GM12878 (cell line): ENCODE data around the gene DPYSL4. TPM values are rescaled to one million over a fixed set of nuclear protein-coding genes. Genes with fewer than 3 reads are reported as not detected.

Experiments
- ATAC-seq: fragments of 200-7000 bp; cut with Tn5 transposase; 3 replicates; pipeline ENCODE4 v1.9.1; 2020; ENCODE audit warnings: mild to moderate bottlenecking, moderate library complexity
- BruUV-seq: library from RNA; stranded (reverse); fragments of 400-500 nt; replicated peaks from 2 replicates; lab custom pipeline; 2021; lab: Mats Ljungman, UMichigan
- CTCF ChIA-PET: fragments of 300-600 bp; sonication (Branson Sonifier 250); formaldehyde crosslinking; extraction: SDS; loops from one replicate; lab custom pipeline; 2021; ENCODE audit warnings: inconsistent platforms; lab: Yijun Ruan, JAX
- POLR2A ChIA-PET: fragments of 350-600 bp; formaldehyde crosslinking; extraction: SDS; loops from one replicate; lab custom pipeline; 2021; ENCODE audit warnings: inconsistent platforms; lab: Charles Lee
- RAD21 ChIA-PET: fragments of 300-600 bp; sonication (Branson Sonifier 250); formaldehyde crosslinking; loops from one replicate; lab custom pipeline; 2023; ENCODE audit warnings: antibody characterized with exemption; ENCODE audit not compliant: unreplicated experiment; lab: Charles Lee
- SMC1A ChIA-PET: fragments of 300-600 bp; sonication (Branson Sonifier 250); formaldehyde crosslinking; loops from one replicate; lab custom pipeline; 2023; ENCODE audit not compliant: unreplicated experiment, uncharacterized antibody; lab: Charles Lee
- DNase-seq: peaks from one replicate; pipeline ENCODE4 v3.0.0-alpha.2; 2011; ENCODE audit warnings: low read depth, low spot score
- FAIRE-seq: peaks from 3 replicates; lab custom pipeline; 2011; peaks lifted over from hg19 to GRCh38; lab: Jason Lieb, UNC
- H2AFZ ChIP-seq: 2 replicates; pipeline ENCODE4 v1.6.0; 2011; ENCODE audit warnings: low read depth, low read length, control low read depth; ENCODE audit not compliant: control insufficient read depth
- H3K27ac ChIP-seq: 2 replicates; pipeline ENCODE4 v1.5.1; 2011; ENCODE audit warnings: control low read depth; ENCODE audit not compliant: control insufficient read depth, insufficient read depth
- H3K27me3 ChIP-seq, 2 experiments: replicated peaks in 1 of 2; 2 replicates each; pipeline versions ENCODE4 v1.6.0 to v1.6.1; 2011; ENCODE audit warnings: low read length in 1 of 2; ENCODE audit not compliant: control insufficient read depth in 2 of 2, insufficient read depth in 2 of 2
- H3K36me3 ChIP-seq, 2 experiments: 2 replicates each; pipeline ENCODE4 v1.5.1; 2011; ENCODE audit warnings: low read length in 1 of 2; ENCODE audit not compliant: control insufficient read depth in 2 of 2, insufficient read depth in 2 of 2
- H3K4me1 ChIP-seq: 2 replicates; pipeline ENCODE4 v1.6.1; 2011; ENCODE audit warnings: mild to moderate bottlenecking, low read length, moderate library complexity, mixed read lengths; ENCODE audit not compliant: control insufficient read depth, insufficient read depth
- H3K4me2 ChIP-seq: 2 replicates; pipeline ENCODE4 v1.6.0; 2011; ENCODE audit warnings: control low read depth; ENCODE audit not compliant: control insufficient read depth, insufficient read depth
- H3K4me3 ChIP-seq: fragments of 200-600 bp; sonication (generic); 2 replicates; pipeline ENCODE4 v1.5.1; 2016
- H3K79me2 ChIP-seq: 2 replicates; pipeline ENCODE4 v1.6.0; 2011; ENCODE audit warnings: low read length; ENCODE audit not compliant: control insufficient read depth, insufficient read depth
- H3K9ac ChIP-seq: 2 replicates; pipeline ENCODE4 v1.8.0; 2011; ENCODE audit warnings: low read length, control low read depth, mixed read lengths; ENCODE audit not compliant: control insufficient read depth, insufficient read depth
- H3K9me3 ChIP-seq: replicated peaks from 3 replicates; pipeline ENCODE4 v1.5.1; 2011; ENCODE audit warnings: mild to moderate bottlenecking, low read length; ENCODE audit not compliant: control insufficient read depth, insufficient read depth
- H4K20me1 ChIP-seq: 2 replicates; pipeline ENCODE4 v1.6.0; 2011; ENCODE audit not compliant: control insufficient read depth, insufficient read depth
- CTCF ChIP-seq, 3 experiments: IDR thresholded peaks in 2 of 3; conservative IDR thresholded peaks in 1 of 3; 2 replicates each; pipeline ENCODE4 v1.5.1; 2011; ENCODE audit warnings: low read depth in 3 of 3, low read length in 3 of 3, mild to moderate bottlenecking in 3 of 3, control low read depth in 2 of 3, moderate library complexity in 2 of 3, inconsistent platforms in 1 of 3, mixed read lengths in 1 of 3; ENCODE audit not compliant: control insufficient read depth in 2 of 3, insufficient read depth in 1 of 3; ENCODE audit errors: extremely low read depth in 1 of 3
- HDGF ChIP-seq: fragments of 450-650 bp; IDR thresholded peaks from 2 replicates; pipeline ENCODE4 v1.6.1; 2016; ENCODE audit warnings: antibody characterized with exemption
- IKZF2 ChIP-seq, 2 experiments: fragments of 450-650 bp; IDR thresholded peaks; 2 replicates each; pipeline ENCODE4 v1.6.1; 2017; ENCODE audit warnings: mild to moderate bottlenecking in 2 of 2, moderate library complexity in 2 of 2
- IRF3 ChIP-seq: fragments of 450-650 bp; IDR thresholded peaks from 2 replicates; pipeline ENCODE4 v1.6.1; 2014; ENCODE audit warnings: mild to moderate bottlenecking
- MEF2B ChIP-seq: fragments of 450-650 bp; IDR thresholded peaks from 2 replicates; pipeline ENCODE4 v1.6.1; 2018; ENCODE audit warnings: mild to moderate bottlenecking, moderate library complexity; ENCODE audit not compliant: partially characterized antibody, poor library complexity, severe bottlenecking
- NR2C1 ChIP-seq: fragments of 450-650 bp; IDR thresholded peaks from 2 replicates; pipeline ENCODE4 v1.6.1; 2017; ENCODE audit warnings: antibody characterized with exemption, mild to moderate bottlenecking, moderate library complexity
- RELA ChIP-seq: fragments of 450-650 bp; IDR thresholded peaks from 2 replicates; pipeline ENCODE4 v1.8.0; 2014; ENCODE audit warnings: borderline replicate concordance; ENCODE audit not compliant: partially characterized antibody
- SPI1 ChIP-seq: IDR thresholded peaks from 2 replicates; pipeline ENCODE4 v1.6.1; 2011; ENCODE audit warnings: low read depth, mild to moderate bottlenecking, low read length, moderate library complexity, borderline replicate concordance; ENCODE audit not compliant: insufficient read depth
- ZBTB11 ChIP-seq: fragments of 450-650 bp; formaldehyde crosslinking; IDR thresholded peaks from 2 replicates; pipeline ENCODE4 v1.5.0; 2022; ENCODE audit warnings: mild to moderate bottlenecking, missing genetic modification characterization
- WGBS: methylation state at CpG from one replicate; pipeline ENCODE4 v1.1.6; 2016; ENCODE audit warnings: low lambda C conversion rate; ENCODE audit not compliant: insufficient replicate concordance, insufficient coverage; ENCODE audit errors: missing lambda C conversion rate; 5-methylcytosine and 5-hydroxymethylcytosine counted together
- in situ Hi-C: fragments of 300-500 bp; cut with MboI; formaldehyde crosslinking; loops from 9 replicates; pipeline ENCODE4 v1.14.3; 2018; ENCODE audit warnings: mixed read lengths
- intact Hi-C: fragments of 100-400 bp; cut with micrococcal nuclease; formaldehyde crosslinking; loops from one replicate; pipeline ENCODE4 v1.14.2; 2022; ENCODE audit not compliant: unreplicated experiment
- polyA plus RNA-seq, 11 experiments: library from polyadenylated mRNA; depleted of rRNA in 4 of 11; unstranded in 6 of 11; stranded (reverse) in 5 of 11; fragments of >200 nt; fragmentation: Nextera tagmentation in 4 of 11; fragmentation: Illumina TruSeq in 1 of 11; extraction: Ambion mirVana in 4 of 11; extraction: Trizol in 1 of 11; gene quantifications; 1 replicate in 1 of 11; 2 replicates in 10 of 11; pipeline versions ENCODE4 v1.2.1 to v1.2.3, GENCODE V29; 2011 to 2016; ENCODE audit warnings: inconsistent platforms in 2 of 11, missing spikeins in 2 of 11, low read depth in 1 of 11
- total RNA-seq, 4 experiments: library from RNA; depleted of rRNA in 3 of 4; stranded (reverse); fragments of >200 nt in 3 of 4; fragmentation: Illumina TruSeq in 1 of 4; extraction: Trizol in 1 of 4; gene quantifications; 2 replicates each; pipeline versions ENCODE4 v1.2.1 to v1.2.3, GENCODE V29; 2013 to 2021

DPYSL4 gene
- total and polyA plus RNA-seq, 10 of the 15 experiments (the other 5 are each of a cell fraction or from before 2014, with no cell fraction given), result 0.10 to 0.21 TPM; not detected in 8

GRCh38 chr10:132152896-132153580 lies 33.7 kb upstream of the DPYSL4 start:
- H3K9me3 ChIP-seq, result no peaks in the 10 kb centered on the region
- H3K4me2 ChIP-seq, result no peak overlapping the region
- H3K9ac ChIP-seq, result no peak overlapping the region
- in situ Hi-C loops, result no loop called here
- no peaks in the 10 kb centered on the region for H3K4me1 ChIP-seq
- no peaks in the 10 kb centered on the region for H3K36me3 ChIP-seq
- no peaks in the 10 kb centered on the region for H3K79me2 ChIP-seq
- no peak overlapping the region for H2AFZ ChIP-seq
- FAIRE-seq (no peak), DNase-seq (no peak), ATAC-seq (no peak)
- no TSS peak for BruUV-seq
- WGBS, result 37% methylated on average over 13 of the region's 13 CpGs
- SMC1A ChIA-PET, result no interaction called here
- H3K4me3 ChIP-seq, result no peak overlapping the region
- POLR2A ChIA-PET, result no interaction called here
- H3K27ac ChIP-seq, result no peak overlapping the region
- CTCF ChIA-PET, result no interaction called here
- RAD21 ChIA-PET, result no interaction called here
- H3K27me3 ChIP-seq, result no peaks in the 10 kb centered on the region
- H4K20me1 ChIP-seq, result no peaks in the 10 kb centered on the region
- no peak for TF ChIP-seq HDGF
- TF ChIP-seq, all 136 proteins: peak for 0
- intact Hi-C loops, result no loop called here

GRCh38 chr10:132153616-132154217 lies 33.0 kb upstream of the DPYSL4 start:
- ATAC-seq (no peak), DNase-seq (no peak), FAIRE-seq (no peak)
- Histone ChIP-seq H3K9ac (no peak overlapping the region), H4K20me1 (no peaks in the 10 kb centered on the region), H3K27ac (no peak overlapping the region), H3K4me1 (no peaks in the 10 kb centered on the region), H2AFZ (no peak overlapping the region), H3K36me3 (no peaks in the 10 kb centered on the region), H3K27me3 (no peaks in the 10 kb centered on the region), H3K4me3 (no peak overlapping the region), H3K4me2 (no peak overlapping the region), H3K9me3 (no peaks in the 10 kb centered on the region), H3K79me2 (no peaks in the 10 kb centered on the region)
- BruUV-seq, result no TSS peak
- ChIA-PET CTCF (no interaction called here), SMC1A (no interaction called here), RAD21 (no interaction called here), POLR2A (no interaction called here)
- WGBS, result 47% methylated on average over 19 of the region's 19 CpGs
- intact Hi-C loops, result no loop called here
- in situ Hi-C loops, result no loop called here
- TF ChIP-seq SPI1, result no peak
- TF ChIP-seq MEF2B, result no peak
- no peak for TF ChIP-seq NR2C1
- TF ChIP-seq ZBTB11 (CRISPR knock-in tag), result no peak
- TF ChIP-seq IKZF2 (IDR thresholded peaks at IDR 0.05), result no peak
- no peak for TF ChIP-seq RELA
- no peak for TF ChIP-seq IRF3
- no peak for TF ChIP-seq CTCF (IDR thresholded peaks at IDR 0.05 in 2 of 3, conservative IDR thresholded peaks at IDR 0.05 in 1 of 3; ENCODE audit: control insufficient read depth in 2 of 3, extremely low read depth in 1 of 3, insufficient read depth in 1 of 3, low read depth in 3 of 3, low read length in 3 of 3)
